ENCODE measurements around the gene PDGFA.

PDGFA gene

GRCh38 chr7:450036-450435 lies 69.6 kb downstream of the PDGFA start:
- DNase-seq (ENCODE audit: low read depth): no peak
- no peak for TF ChIP-seq CTCF (conservative IDR thresholded peaks at IDR 0.05; ENCODE audit: low read depth, low read length)
- no peak overlapping the region for H3K4me3 ChIP-seq (ENCODE audit: low read depth, low read length)

GRCh38 chr7:449324-450019 lies 70.2 kb downstream of the PDGFA start:
- no peak for DNase-seq (ENCODE audit: low read depth)
- H3K4me3 ChIP-seq (ENCODE audit: low read depth, low read length): no peak overlapping the region
- TF ChIP-seq CTCF (conservative IDR thresholded peaks at IDR 0.05; ENCODE audit: low read depth, low read length): no peak

- H3K4me3 ChIP-seq (ENCODE audit: low read depth, low read length): no peak overlapping the region
- no peak for TF ChIP-seq CTCF (conservative IDR thresholded peaks at IDR 0.05; ENCODE audit: low read depth, low read length)
- no peak for DNase-seq (ENCODE audit: low read depth)
Measured at GRCh38 chr7:447523-447922, 72.1 kb downstream of the PDGFA start.
